H9 (cell line): Measurements from ENCODE around the gene LITAFD. TPM values are rescaled to one million over a fixed set of nuclear protein-coding genes. Genes with fewer than 3 reads are reported as not detected.
A peak's percentile ranks its signal among the peaks of the same experiment; 100 is the strongest.
"Not testable (repeated sequence)": the region's sequence is repeated elsewhere in the genome, so short reads cannot be mapped to it uniquely, and the experiment has no call there.

Source experiments
- DNase-seq: peaks from one replicate; pipeline ENCODE4 v3.0.0-alpha.2; 2017
- H2AFZ ChIP-seq: one replicate; pipeline ENCODE4 v1.6.1; 2013; ENCODE audit warnings: mild to moderate bottlenecking, low read length, control low read depth, moderate library complexity
- H2AK5ac ChIP-seq: 2 replicates; pipeline ENCODE4 v1.6.1; 2013; ENCODE audit warnings: low read length, control low read depth, mixed read lengths; ENCODE audit not compliant: insufficient read length
- H2BK120ac ChIP-seq: one replicate; pipeline ENCODE4 v1.6.1; 2013; ENCODE audit warnings: low read depth, mild to moderate bottlenecking, low read length, control low read depth, inconsistent platforms; ENCODE audit not compliant: poor library complexity, severe bottlenecking
- H2BK12ac ChIP-seq: 2 replicates; pipeline ENCODE4 v1.6.1; 2013; ENCODE audit warnings: low read length, control low read depth, mixed read lengths, low read depth; ENCODE audit not compliant: insufficient read length
- H2BK15ac ChIP-seq: 2 replicates; pipeline ENCODE4 v1.6.1; 2013; ENCODE audit warnings: low read depth, low read length, control low read depth
- H2BK20ac ChIP-seq: one replicate; pipeline ENCODE4 v1.6.1; 2013; ENCODE audit warnings: low read depth, mild to moderate bottlenecking, low read length, control low read depth, inconsistent platforms; ENCODE audit not compliant: poor library complexity, severe bottlenecking
- H2BK5ac ChIP-seq: 2 replicates; pipeline ENCODE4 v1.6.1; 2013; ENCODE audit warnings: low read length, control low read depth, mixed read lengths; ENCODE audit not compliant: insufficient read length
- H3K14ac ChIP-seq: 2 replicates; pipeline ENCODE4 v1.6.1; 2013; ENCODE audit warnings: low read length, control low read depth; ENCODE audit not compliant: insufficient read depth
- H3K18ac ChIP-seq: 2 replicates; pipeline ENCODE4 v1.6.1; 2013; ENCODE audit warnings: low read depth, mild to moderate bottlenecking, mixed read lengths, low read length, control low read depth; ENCODE audit not compliant: insufficient read length
- H3K23ac ChIP-seq: 2 replicates; pipeline ENCODE4 v1.6.1; 2013; ENCODE audit warnings: low read length, control low read depth, mixed read lengths, low read depth; ENCODE audit not compliant: insufficient read length
- H3K23me2 ChIP-seq: 2 replicates; pipeline ENCODE4 v1.6.1; 2013; ENCODE audit warnings: low read depth, mild to moderate bottlenecking, mixed read lengths, low read length, control low read depth; ENCODE audit not compliant: insufficient read length, poor library complexity, severe bottlenecking
- H3K27ac ChIP-seq: 2 replicates; pipeline ENCODE4 v1.5.1; 2013; ENCODE audit warnings: low read length, control low read depth, mixed read lengths, low read depth; ENCODE audit not compliant: insufficient read length
- H3K27me3 ChIP-seq: 2 replicates; pipeline ENCODE4 v1.6.1; 2013; ENCODE audit warnings: low read length, control low read depth, inconsistent platforms; ENCODE audit not compliant: insufficient read depth
- H3K4ac ChIP-seq: 2 replicates; pipeline ENCODE4 v1.6.1; 2013; ENCODE audit warnings: low read depth, mild to moderate bottlenecking, control low read depth, inconsistent platforms, low read length, moderate library complexity
- H3K4me1 ChIP-seq: 2 replicates; pipeline ENCODE4 v1.6.1; 2013; ENCODE audit warnings: low read length, control low read depth, inconsistent platforms; ENCODE audit not compliant: insufficient read depth
- H3K4me2 ChIP-seq: 2 replicates; pipeline ENCODE4 v1.6.1; 2013; ENCODE audit warnings: low read length, control low read depth, mixed read lengths; ENCODE audit not compliant: insufficient read length, insufficient read depth
- H3K56ac ChIP-seq: 2 replicates; pipeline ENCODE4 v1.6.1; 2013; ENCODE audit warnings: low read depth, mild to moderate bottlenecking, mixed read lengths, low read length, control low read depth; ENCODE audit not compliant: insufficient read length
- H3K79me1 ChIP-seq: 2 replicates; pipeline ENCODE4 v1.6.1; 2013; ENCODE audit warnings: low read depth, mild to moderate bottlenecking, moderate library complexity, low read length, control low read depth, inconsistent platforms; ENCODE audit not compliant: insufficient read depth, poor library complexity, severe bottlenecking
- H3K79me2 ChIP-seq: 2 replicates; pipeline ENCODE4 v1.6.1; 2013; ENCODE audit warnings: low read length, control low read depth, inconsistent platforms; ENCODE audit not compliant: insufficient read depth
- H3K9ac ChIP-seq: 2 replicates; pipeline ENCODE4 v1.6.1; 2013; ENCODE audit warnings: low read length, control low read depth, mixed read lengths; ENCODE audit not compliant: insufficient read length; ENCODE audit errors: extremely low read depth
- H3K9me3 ChIP-seq: one replicate; pipeline ENCODE4 v1.6.1; 2013; ENCODE audit warnings: low read depth, low read length, inconsistent platforms; ENCODE audit not compliant: control insufficient read depth
- H3T11ph ChIP-seq: one replicate; pipeline ENCODE4 v1.6.1; 2013; ENCODE audit warnings: mild to moderate bottlenecking, low read length, control low read depth, inconsistent platforms
- H4K20me1 ChIP-seq: one replicate; pipeline ENCODE4 v1.6.1; 2013; ENCODE audit not compliant: control insufficient read depth, insufficient read length, insufficient read depth
- H4K5ac ChIP-seq: 2 replicates; pipeline ENCODE4 v1.6.1; 2013; ENCODE audit warnings: low read depth, mild to moderate bottlenecking, mixed read lengths, low read length, control low read depth; ENCODE audit not compliant: insufficient read length
- H4K8ac ChIP-seq: replicated peaks from 2 replicates; pipeline ENCODE4 v1.6.1; 2013; ENCODE audit warnings: low read length, control low read depth, mixed read lengths, low read depth; ENCODE audit not compliant: insufficient read length
- H4K91ac ChIP-seq: 2 replicates; pipeline ENCODE4 v1.6.1; 2013; ENCODE audit warnings: low read depth, mild to moderate bottlenecking, moderate library complexity, mixed read lengths, low read length, control low read depth; ENCODE audit not compliant: insufficient read length
- H3K27ac Mint-ChIP-seq, 3 experiments: 2 replicates in 2 of 3; 3 replicates in 1 of 3; pipeline ENCODE4 v1.8.0; 2020 to 2021; ENCODE audit warnings: mixed read lengths in 3 of 3, mild to moderate bottlenecking in 1 of 3, moderate library complexity in 1 of 3
- H3K27me3 Mint-ChIP-seq: 2 replicates; pipeline ENCODE4 v1.8.0; 2021; ENCODE audit warnings: low read depth, mild to moderate bottlenecking, moderate library complexity, mixed read lengths
- H3K36me3 Mint-ChIP-seq, 3 experiments: 2 replicates in 2 of 3; 3 replicates in 1 of 3; pipeline ENCODE4 v1.8.0; 2020 to 2021; ENCODE audit warnings: low read depth in 3 of 3, mixed read lengths in 3 of 3; ENCODE audit not compliant: insufficient read depth in 1 of 3
- H3K4me1 Mint-ChIP-seq, 2 experiments: 2 replicates each; pipeline ENCODE4 v1.8.0; 2020; ENCODE audit warnings: mixed read lengths in 2 of 2
- H3K4me3 Mint-ChIP-seq, 2 experiments: 2 replicates in 1 of 2; 3 replicates in 1 of 2; pipeline ENCODE4 v1.8.0; 2020 to 2021; ENCODE audit warnings: mild to moderate bottlenecking in 2 of 2, mixed read lengths in 2 of 2, moderate library complexity in 1 of 2
- H3K9me3 Mint-ChIP-seq, 2 experiments: 2 replicates in 1 of 2; 3 replicates in 1 of 2; pipeline ENCODE4 v1.8.0; 2020; ENCODE audit warnings: mild to moderate bottlenecking in 2 of 2, mixed read lengths in 2 of 2, moderate library complexity in 1 of 2
- CTCF ChIP-seq: fragments of 200-600 bp; sonication (generic); conservative IDR thresholded peaks from 3 replicates; pipeline ENCODE4 v1.8.0; 2021; ENCODE audit warnings: antibody characterized with exemption, mild to moderate bottlenecking
- WGBS: extraction: QIAGEN DNeasy Blood & Tissue Kit; methylation state at CpG from one replicate; pipeline ENCODE4 v1.1.7; 2013; ENCODE audit warnings: missing lambda C conversion rate, low lambda C conversion rate, mixed read lengths; ENCODE audit not compliant: insufficient read length; ENCODE audit errors: extremely low coverage; 5-methylcytosine and 5-hydroxymethylcytosine counted together
- total RNA-seq: library from RNA; stranded (reverse); gene quantifications from 2 replicates; pipeline ENCODE4 v1.2.1, GENCODE V29; 2021

The LITAFD gene
- total RNA-seq, 1 experiment from 2014 or later, result not detected

- no peak overlapping the region; the same call in 1 of the 2 replicates for H3K4ac ChIP-seq
- DNase-seq, result peak; percentile 74
- peaks cover 11% of the 10 kb centered on the region; the same call in 1 of the 2 replicates for H3K4me1 ChIP-seq
- H2BK15ac ChIP-seq, result no peak overlapping the region
- no peaks in the 10 kb centered on the region for H3K27me3 ChIP-seq
- H3K56ac ChIP-seq, result no peak overlapping the region
- H3K14ac ChIP-seq, result peak overlapping the region; percentile 53; the same call in 1 of the 2 replicates
- H4K91ac ChIP-seq, result no peak overlapping the region
- peak overlapping the region; percentile 72 to 84 for H3K4me3 Mint-ChIP-seq
- H3K9me3 Mint-ChIP-seq, result no peaks in the 10 kb centered on the region; a peak in 2 of 5 replicates
- no peaks in the 10 kb centered on the region for H3K9me3 ChIP-seq
- peak; percentile 44 for TF ChIP-seq CTCF
- no peak overlapping the region for H4K8ac ChIP-seq
- H2BK120ac ChIP-seq, result no peak overlapping the region
- H3K23ac ChIP-seq, result no peak overlapping the region
- H2AFZ ChIP-seq, result no peak overlapping the region
- peak overlapping the region; percentile 68 for H3K4me2 ChIP-seq
- peak overlapping the region; percentile 73 for H3K9ac ChIP-seq
- H3K4me1 Mint-ChIP-seq, result peaks cover 33 to 34% of the 10 kb centered on the region in 2 experiments
- no peak overlapping the region for H2AK5ac ChIP-seq
- H3K79me1 ChIP-seq, result no peaks in the 10 kb centered on the region
- H3K27me3 Mint-ChIP-seq, result peaks cover 2% of the 10 kb centered on the region; the same call in 1 of the 2 replicates
- H2BK5ac ChIP-seq, result no peak overlapping the region
- no peaks in the 10 kb centered on the region for H4K20me1 ChIP-seq
- H3K79me2 ChIP-seq, result peaks cover 24% of the 10 kb centered on the region; the same call in 1 of the 2 replicates
- H2BK20ac ChIP-seq, result no peak overlapping the region
- no peak overlapping the region for H3K27ac ChIP-seq
- no peak overlapping the region for H3T11ph ChIP-seq
- peak overlapping the region; percentile 58 for H3K18ac ChIP-seq
- H4K5ac ChIP-seq, result no peak overlapping the region
- H3K36me3 Mint-ChIP-seq, result peaks cover under 1 to 5% (median 4%) of the 10 kb centered on the region in 3 experiments; a peak in 6 of 7 replicates
- peak overlapping the region; percentile 85 to 92 (median 88); a peak in 6 of 7 replicates for H3K27ac Mint-ChIP-seq
- WGBS, result no CpG with 5 or more reads among the region's 37 CpGs
- H2BK12ac ChIP-seq, result no peak overlapping the region
- peaks cover 15% of the 10 kb centered on the region for H3K23me2 ChIP-seq
Measured at GRCh38 chr16:8869212-8869987, 12.8 kb upstream of the LITAFD start.

GRCh38 chr16:8869988-8870241 is 12.2 kb upstream of the LITAFD start:
- not testable (repeated sequence) for H3K14ac ChIP-seq, H3K27ac ChIP-seq, H2BK120ac ChIP-seq, DNase-seq, H3K27me3 Mint-ChIP-seq, H4K8ac ChIP-seq, H3K23ac ChIP-seq, H2BK5ac ChIP-seq, H2AFZ ChIP-seq, H2BK20ac ChIP-seq, H2BK15ac ChIP-seq, H4K91ac ChIP-seq, H2BK12ac ChIP-seq, H3K9me3 Mint-ChIP-seq, H3K4ac ChIP-seq, H3K18ac ChIP-seq, H3K9ac ChIP-seq, H3K27me3 ChIP-seq, H3K4me1 ChIP-seq, H2AK5ac ChIP-seq, H3K4me2 ChIP-seq, H3K27ac Mint-ChIP-seq, H3T11ph ChIP-seq, H3K9me3 ChIP-seq, H4K5ac ChIP-seq, H3K56ac ChIP-seq, H4K20me1 ChIP-seq, H3K79me1 ChIP-seq, H3K36me3 Mint-ChIP-seq
- no CpG with 5 or more reads among the region's 10 CpGs for WGBS
- peaks cover 15% of the 10 kb centered on the region for H3K23me2 ChIP-seq
- Mint-ChIP-seq H3K4me1 (peaks cover 30 to 31% of the 10 kb centered on the region in 2 experiments), H3K4me3 (peak overlapping the region in 1 of 2 experiments; percentile 44; a peak in 1 of 5 replicates)
- H3K79me2 ChIP-seq, result peaks cover 19% of the 10 kb centered on the region; the same call in 1 of the 2 replicates
